K562 (cell line): ENCODE results near the gene ZNF763. TPM values are rescaled to one million over a fixed set of nuclear protein-coding genes. Genes with fewer than 3 reads are reported as not detected.

Experiments
- CREB3L1 ChIP-seq: fragments of 450-650 bp; IDR thresholded peaks from 2 replicates; pipeline ENCODE4 v1.6.1; 2014; ENCODE audit warnings: low read depth, mild to moderate bottlenecking, moderate library complexity, borderline replicate concordance
- FOS ChIP-seq: IDR thresholded peaks from 3 replicates; pipeline ENCODE4 v1.6.1; 2011; ENCODE audit not compliant: insufficient read length; ENCODE audit errors: extremely low read depth
- JUN ChIP-seq, 2 experiments: sonication (generic) in 1 of 2; formaldehyde crosslinking in 1 of 2; IDR thresholded peaks; 2 replicates each; pipeline versions ENCODE4 v1.6.1 to v1.8.0; 2012 to 2022; ENCODE audit warnings: borderline replicate concordance in 2 of 2, mild to moderate bottlenecking in 2 of 2, improper control_type of control experiment in 1 of 2, low read depth in 1 of 2, low read length in 1 of 2, missing genetic modification reagents in 1 of 2
- JUND ChIP-seq, 2 experiments: IDR thresholded peaks; 2 replicates in 1 of 2; 3 replicates in 1 of 2; pipeline ENCODE4 v1.6.1; 2011; ENCODE audit warnings: borderline replicate concordance in 2 of 2, low read depth in 2 of 2, low read length in 2 of 2, improper control_type of control experiment in 1 of 2, missing biosample characterization in 1 of 2, missing genetic modification characterization in 1 of 2, missing genetic modification reagents in 1 of 2
- KAT2B ChIP-seq: IDR thresholded peaks from one replicate; pipeline ENCODE4 v1.6.1; 2012; ENCODE audit warnings: low read depth, mild to moderate bottlenecking, control low read depth, inconsistent platforms, low read length, moderate library complexity
- KAT8 ChIP-seq: fragments of 450-650 bp; IDR thresholded peaks from 2 replicates; pipeline ENCODE4 v1.6.1; 2016; ENCODE audit warnings: low read depth, mild to moderate bottlenecking
- LCOR ChIP-seq: sonication (generic); formaldehyde crosslinking; IDR thresholded peaks from 2 replicates; pipeline ENCODE4 v1.8.0; 2022; ENCODE audit warnings: mild to moderate bottlenecking, missing genetic modification reagents
- SLC30A9 ChIP-seq: fragments of 250-450 bp; sonication (Bioruptor Pico); IDR thresholded peaks from 2 replicates; pipeline ENCODE4 v1.8.0; 2022; ENCODE audit warnings: mild to moderate bottlenecking, moderate library complexity
- SRSF1 ChIP-seq: fragments of 200-400 bp; formaldehyde crosslinking; IDR thresholded peaks from 2 replicates; pipeline ENCODE4 v1.6.1; 2017; ENCODE audit warnings: mild to moderate bottlenecking, low read depth, low read length, moderate library complexity
- ZBTB43 ChIP-seq: sonication (generic); formaldehyde crosslinking; IDR thresholded peaks from 2 replicates; pipeline ENCODE4 v1.8.0; 2023; ENCODE audit warnings: mild to moderate bottlenecking, missing genetic modification reagents
- ZC3H11A ChIP-seq: IDR thresholded peaks from 2 replicates; pipeline ENCODE4 v1.6.1; 2012; ENCODE audit warnings: low read depth, low read length, improper control_type of control experiment
- ZNF146 ChIP-seq: IDR thresholded peaks from one replicate; pipeline ENCODE4 v1.6.1; 2018; ENCODE audit warnings: missing compliant biosample characterization; ENCODE audit not compliant: unreplicated experiment
- ZNF224 ChIP-seq: sonication (generic); formaldehyde crosslinking; IDR thresholded peaks from 2 replicates; pipeline ENCODE4 v1.8.0; 2022; ENCODE audit warnings: mild to moderate bottlenecking, missing genetic modification reagents
- ZNF239 ChIP-seq: fragments of 250-450 bp; sonication (Bioruptor Pico); IDR thresholded peaks from 2 replicates; pipeline ENCODE4 v1.4.0; 2020; ENCODE audit warnings: mild to moderate bottlenecking
- ZNF444 ChIP-seq: fragments of 250-450 bp; sonication (Bioruptor Pico); IDR thresholded peaks from 2 replicates; pipeline ENCODE4 v1.4.0; 2020; ENCODE audit warnings: mild to moderate bottlenecking, moderate library complexity
- ZNF79 ChIP-seq: fragments of 250-450 bp; sonication (Bioruptor Pico); IDR thresholded peaks from 2 replicates; pipeline ENCODE4 v1.4.0; 2020; ENCODE audit warnings: low read depth, mild to moderate bottlenecking, moderate library complexity
- ZNF830 ChIP-seq: fragments of 250-450 bp; sonication (Bioruptor Pico); IDR thresholded peaks from 2 replicates; pipeline ENCODE4 v1.5.0; 2021; ENCODE audit warnings: mild to moderate bottlenecking
- polyA plus RNA-seq, 8 experiments: library from polyadenylated mRNA; depleted of rRNA in 4 of 8; stranded (reverse) in 5 of 8; unstranded in 3 of 8; fragments of >200 nt; fragmentation: Nextera tagmentation in 2 of 8; fragmentation: Illumina TruSeq in 1 of 8; extraction: Ambion mirVana in 2 of 8; extraction: Trizol in 1 of 8; gene quantifications; 2 replicates each; pipeline versions ENCODE4 v1.2.1 to v1.2.3, GENCODE V29; 2011 to 2014; ENCODE audit warnings: inconsistent platforms in 1 of 8, missing spikeins in 1 of 8
- total RNA-seq, 7 experiments: library from RNA; depleted of rRNA in 6 of 7; stranded (reverse); fragments of >200 nt in 6 of 7; fragmentation: Illumina TruSeq in 2 of 7; extraction: Trizol in 2 of 7; gene quantifications; 2 replicates each; pipeline versions ENCODE4 v1.2.1 to v1.2.3, GENCODE V29; 2011 to 2021; ENCODE audit warnings: low replicate concordance in 1 of 7
- TF ChIP-seq, protein P1 (sequence below): sonication (generic); IDR thresholded peaks from 2 replicates; pipeline ENCODE4 v1.6.1; 2016
- TF ChIP-seq, protein P2 (sequence below): sonication (generic); formaldehyde crosslinking; IDR thresholded peaks from 2 replicates; pipeline ENCODE4 v1.9.0; 2022; ENCODE audit warnings: mild to moderate bottlenecking, missing genetic modification reagents
- TF ChIP-seq, protein P3 (sequence below): fragments of 250-450 bp; sonication (Bioruptor Pico); IDR thresholded peaks from 2 replicates; pipeline ENCODE4 v1.8.0; 2021; ENCODE audit warnings: moderate library complexity, mild to moderate bottlenecking, inconsistent platforms

The ZNF763 gene
- total and polyA plus RNA-seq, 9 of the 15 experiments (the other 6 are each of a cell fraction or from before 2014, with no cell fraction given) = 0.08 to 0.28 (median 0.16) TPM; not detected in 3

GRCh38 chr19:11924886-11925650, 39.8 kb upstream of the ZNF763 start, which contains the start of gene ZNF700 (continued):
- TF ChIP-seq JUND (IDR thresholded peaks at IDR 0.05; ENCODE audit: borderline replicate concordance, low read depth, low read length) (no peak), JUND (tag; IDR thresholded peaks at IDR 0.05; ENCODE audit: borderline replicate concordance, low read depth, low read length) (no peak), CREB3L1 (peak; percentile 55; the same call in 1 of the 2 replicates), ZNF239 (no peak), FOS (peak; percentile 65), ZC3H11A (no peak), ZNF146 (no peak), ZNF224 (CRISPR knock-in tag) (no peak), KAT2B (no peak), LCOR (CRISPR knock-in tag) (0 out of 2 replicates have a peak, but pooled peaks have one; percentile 31), ZNF444 (CRISPR knock-in tag) (no peak), KAT8 (no peak), SLC30A9 (CRISPR knock-in tag) (no peak), ZBTB43 (CRISPR knock-in tag) (no peak), SRSF1 (no peak), ZNF79 (no peak), ZNF830 (CRISPR knock-in tag) (no peak), JUN (IDR thresholded peaks at IDR 0.05; ENCODE audit: borderline replicate concordance, low read depth, low read length) (peak; percentile 2; the same call in 1 of the 2 replicates), JUN (CRISPR knock-in tag; IDR thresholded peaks at IDR 0.05; ENCODE audit: borderline replicate concordance) (no peak)
- TF ChIP-seq, protein P1, sequence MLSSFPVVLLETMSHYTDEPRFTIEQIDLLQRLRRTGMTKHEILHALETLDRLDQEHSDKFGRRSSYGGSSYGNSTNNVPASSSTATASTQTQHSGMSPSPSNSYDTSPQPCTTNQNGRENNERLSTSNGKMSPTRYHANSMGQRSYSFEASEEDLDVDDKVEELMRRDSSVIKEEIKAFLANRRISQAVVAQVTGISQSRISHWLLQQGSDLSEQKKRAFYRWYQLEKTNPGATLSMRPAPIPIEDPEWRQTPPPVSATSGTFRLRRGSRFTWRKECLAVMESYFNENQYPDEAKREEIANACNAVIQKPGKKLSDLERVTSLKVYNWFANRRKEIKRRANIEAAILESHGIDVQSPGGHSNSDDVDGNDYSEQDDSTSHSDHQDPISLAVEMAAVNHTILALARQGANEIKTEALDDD = no peak
- TF ChIP-seq, protein P2, sequence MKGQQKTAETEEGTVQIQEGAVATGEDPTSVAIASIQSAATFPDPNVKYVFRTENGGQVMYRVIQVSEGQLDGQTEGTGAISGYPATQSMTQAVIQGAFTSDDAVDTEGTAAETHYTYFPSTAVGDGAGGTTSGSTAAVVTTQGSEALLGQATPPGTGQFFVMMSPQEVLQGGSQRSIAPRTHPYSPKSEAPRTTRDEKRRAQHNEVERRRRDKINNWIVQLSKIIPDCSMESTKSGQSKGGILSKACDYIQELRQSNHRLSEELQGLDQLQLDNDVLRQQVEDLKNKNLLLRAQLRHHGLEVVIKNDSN (CRISPR knock-in tag) = peak; percentile 4; the same call in 1 of the 2 replicates
- TF ChIP-seq, protein P3, sequence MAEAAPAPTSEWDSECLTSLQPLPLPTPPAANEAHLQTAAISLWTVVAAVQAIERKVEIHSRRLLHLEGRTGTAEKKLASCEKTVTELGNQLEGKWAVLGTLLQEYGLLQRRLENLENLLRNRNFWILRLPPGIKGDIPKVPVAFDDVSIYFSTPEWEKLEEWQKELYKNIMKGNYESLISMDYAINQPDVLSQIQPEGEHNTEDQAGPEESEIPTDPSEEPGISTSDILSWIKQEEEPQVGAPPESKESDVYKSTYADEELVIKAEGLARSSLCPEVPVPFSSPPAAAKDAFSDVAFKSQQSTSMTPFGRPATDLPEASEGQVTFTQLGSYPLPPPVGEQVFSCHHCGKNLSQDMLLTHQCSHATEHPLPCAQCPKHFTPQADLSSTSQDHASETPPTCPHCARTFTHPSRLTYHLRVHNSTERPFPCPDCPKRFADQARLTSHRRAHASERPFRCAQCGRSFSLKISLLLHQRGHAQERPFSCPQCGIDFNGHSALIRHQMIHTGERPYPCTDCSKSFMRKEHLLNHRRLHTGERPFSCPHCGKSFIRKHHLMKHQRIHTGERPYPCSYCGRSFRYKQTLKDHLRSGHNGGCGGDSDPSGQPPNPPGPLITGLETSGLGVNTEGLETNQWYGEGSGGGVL (CRISPR knock-in tag) = no peak
